CD4-positive, alpha-beta T cell treated with Interleukin-1 beta for 1 hour (primary cell): ENCODE results near the gene IRX1.

Experiments
- DNase-seq, 2 donors: peaks; one replicate each; pipeline ENCODE4 v3.0.0-alpha.2; 2020 to 2022

Gene IRX1

DNA sequence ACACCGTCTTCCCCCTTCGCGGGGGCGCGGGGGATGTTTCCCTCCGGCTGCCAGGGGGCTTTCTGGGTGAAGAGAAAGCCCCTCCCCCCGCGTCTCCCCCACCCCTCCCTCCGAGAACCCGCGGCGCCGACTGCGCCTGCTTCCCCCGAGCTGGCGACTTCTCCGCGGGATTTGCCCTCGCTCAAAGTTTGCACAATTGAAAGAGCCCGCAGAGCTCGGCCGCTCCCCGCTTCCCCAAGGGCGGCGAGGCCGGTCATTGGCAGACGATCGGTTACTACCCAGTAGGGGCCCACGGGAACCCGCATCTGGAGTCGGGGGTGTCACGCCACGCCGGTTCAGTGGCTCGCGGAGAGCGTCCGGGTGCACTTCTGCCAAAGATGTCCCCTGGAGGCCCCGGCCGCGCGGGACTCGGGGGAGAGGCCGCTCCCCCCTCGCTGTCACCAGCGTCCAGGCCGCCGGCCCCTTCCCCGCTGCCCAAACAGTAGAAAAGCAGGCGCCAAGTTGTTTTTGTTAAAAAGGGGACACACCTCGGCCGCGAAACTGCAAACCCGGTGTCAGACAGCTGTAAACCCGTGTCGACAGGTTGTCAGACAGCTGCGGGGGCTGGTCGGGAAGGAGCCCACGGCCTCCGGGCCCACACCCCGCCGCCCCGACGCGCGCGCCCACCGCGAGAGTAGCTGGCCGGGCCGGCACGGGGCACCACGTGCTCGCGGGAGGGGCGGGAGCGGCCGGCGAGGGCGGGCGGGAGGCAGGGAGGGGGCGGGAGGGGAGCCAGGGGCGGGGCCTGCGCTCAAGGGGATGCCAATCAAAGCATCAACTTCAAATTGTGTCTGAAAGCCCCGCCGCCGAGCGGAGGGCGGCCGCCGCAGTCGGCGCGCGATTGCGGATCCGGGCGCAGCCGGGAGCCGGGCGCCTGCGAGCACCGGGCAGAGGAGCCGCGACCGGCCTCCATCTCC, at the start of gene IRX1:
Gene IRX1 (plus strand): TSS at position 827 of the 956 bp plus-strand sequence. CDS start 274 bp downstream, outside the sequence.
- DNase-seq = no peak

DNA sequence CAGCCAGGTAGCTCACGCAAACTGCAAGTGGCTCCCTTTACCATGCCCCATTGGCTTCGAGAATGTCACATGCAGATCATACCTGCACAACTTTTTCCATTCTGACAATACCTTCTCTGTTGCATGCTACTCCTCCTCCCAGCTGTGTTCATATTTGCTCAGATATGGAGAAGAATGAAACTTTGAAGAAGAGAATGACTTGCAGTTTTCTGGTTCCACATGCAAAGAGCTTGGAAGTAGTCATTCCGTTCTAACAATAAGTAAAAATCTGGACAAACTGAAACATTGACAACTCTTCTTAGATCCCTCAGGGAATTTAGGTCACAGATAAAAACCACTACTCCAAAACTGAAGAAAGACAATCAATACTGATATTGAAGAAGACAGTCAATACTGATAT, 49.6 kb upstream of the IRX1 start:
- no peak for DNase-seq

DNA sequence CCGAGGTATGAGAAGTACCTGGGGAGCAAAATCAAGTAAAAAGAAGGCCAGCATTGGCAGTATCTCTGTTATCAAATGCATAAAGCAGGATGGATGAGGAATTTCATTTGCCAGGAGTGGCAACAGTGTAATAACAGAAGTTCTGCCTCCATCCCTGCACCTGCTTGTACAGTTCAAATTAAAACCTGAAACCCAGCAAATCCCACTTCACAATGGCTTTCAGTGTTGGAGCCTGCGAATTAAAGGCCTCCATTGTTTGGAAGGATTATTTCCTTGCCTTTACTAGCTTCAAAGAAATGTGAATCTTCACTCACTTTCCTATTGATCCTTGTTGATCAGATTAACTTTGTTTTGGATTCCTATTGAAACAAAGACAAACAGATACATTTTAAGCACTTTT, 31.5 kb upstream of the IRX1 start:
- DNase-seq = no peak

DNA sequence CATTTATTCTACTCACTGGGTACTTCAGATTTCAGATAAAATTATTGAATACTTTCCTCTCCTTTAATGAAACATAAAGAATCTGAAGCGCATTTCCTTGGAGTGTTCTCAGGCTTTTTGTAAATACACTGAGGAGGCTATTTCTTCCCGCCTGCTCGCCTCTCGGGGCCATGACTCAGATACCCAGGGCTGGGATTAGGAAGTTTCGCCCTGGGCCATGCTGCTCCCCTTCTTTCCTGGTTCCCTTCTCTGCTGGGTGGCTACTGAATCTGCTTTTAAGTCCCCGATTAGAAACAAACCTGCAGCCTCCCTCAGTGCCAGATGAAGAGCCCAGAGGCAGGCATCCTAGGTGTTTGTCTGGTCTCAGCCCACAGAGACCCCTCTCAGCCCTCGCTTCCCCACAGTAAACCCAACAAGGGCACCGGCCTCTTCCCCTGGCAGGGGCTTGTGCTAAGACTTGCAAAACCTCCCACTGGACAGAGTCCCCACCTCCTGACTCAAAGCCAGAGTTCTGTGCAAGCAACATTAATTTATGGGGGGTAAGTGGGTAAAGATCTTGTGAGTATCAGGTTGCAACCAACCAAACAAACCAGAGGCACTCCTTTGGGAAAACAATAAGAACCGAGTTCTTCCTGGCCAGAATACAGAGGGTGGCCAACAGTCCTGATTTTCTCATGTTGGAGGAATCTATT, 30.7 kb upstream of the IRX1 start:
- no peak for DNase-seq

DNA sequence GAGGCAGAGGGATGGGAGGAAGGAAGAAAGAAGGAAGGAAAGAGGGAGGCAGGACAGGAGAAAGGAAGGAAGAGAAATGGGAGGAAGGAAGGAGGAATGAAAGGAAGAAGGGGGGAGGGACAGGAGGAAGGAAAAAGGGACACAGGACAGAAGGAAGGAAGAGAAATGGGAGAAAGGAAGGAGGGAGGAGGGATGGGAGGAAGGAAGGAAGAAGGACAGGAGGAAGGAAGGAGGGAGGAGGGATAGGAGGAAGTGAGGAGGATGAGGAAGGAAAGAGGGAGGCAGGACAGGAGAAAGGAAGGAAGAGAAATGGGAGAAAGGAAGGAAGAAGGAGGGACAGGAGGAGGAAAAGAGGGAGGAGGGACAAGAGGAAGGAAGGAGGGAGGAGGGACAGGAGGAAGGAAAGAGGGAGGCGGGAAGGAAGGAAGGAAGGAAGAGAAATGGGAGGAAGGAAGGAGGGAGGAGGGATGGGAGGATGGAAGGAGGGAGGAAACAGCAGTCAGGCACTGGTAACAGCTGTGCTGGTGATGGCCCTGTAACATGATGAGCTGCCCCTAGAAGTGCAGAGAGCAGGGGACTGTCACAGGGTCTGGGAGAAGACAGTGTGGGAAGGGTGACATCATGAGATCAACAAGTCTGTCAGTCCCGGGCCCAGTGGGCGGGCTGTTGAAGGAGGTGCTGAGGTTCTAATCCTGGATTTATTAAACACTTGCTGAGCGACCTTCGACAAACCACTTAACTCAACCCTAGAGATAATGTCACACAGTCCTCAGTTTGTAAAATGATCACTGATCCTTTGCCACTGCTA, 10.7 kb upstream of the IRX1 start:
- no peak for DNase-seq

DNA sequence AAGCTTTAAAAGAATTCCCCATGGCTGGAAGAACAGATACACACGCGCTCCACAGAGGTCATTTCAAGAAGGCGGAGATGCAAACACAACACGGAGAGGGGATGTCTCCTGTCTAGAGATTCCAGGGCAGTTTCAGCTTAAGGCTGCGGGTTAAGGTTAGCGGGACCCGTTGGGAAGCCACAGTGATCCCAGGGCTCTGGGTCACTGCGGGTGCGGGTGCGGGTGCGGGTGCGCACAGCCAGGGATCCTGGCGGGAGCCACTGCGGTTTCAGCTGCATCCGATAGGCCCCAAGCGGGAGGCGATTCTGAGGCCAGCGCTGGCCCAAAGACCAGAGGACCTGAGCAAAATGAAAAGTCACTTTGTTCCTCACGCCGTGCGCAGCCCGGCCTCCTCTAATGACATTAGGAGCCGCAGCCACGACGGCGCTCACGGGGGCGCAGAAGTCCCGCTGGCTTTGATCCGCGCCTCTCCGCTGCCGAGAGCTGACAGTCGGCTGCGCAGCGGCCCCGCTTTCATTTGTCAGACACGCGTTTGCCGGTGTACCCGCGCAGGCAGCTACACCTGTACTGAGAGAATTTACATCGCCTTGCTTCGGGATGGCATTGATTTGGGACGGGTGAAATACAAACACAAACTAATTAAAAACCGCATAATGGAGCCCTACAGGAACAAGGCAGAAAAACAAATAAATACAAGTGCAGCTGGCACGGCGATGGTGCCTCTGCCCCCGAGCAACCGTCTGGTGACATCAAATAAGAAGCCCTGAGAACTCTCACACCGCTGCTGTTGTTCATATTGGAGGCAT, 5.3 kb upstream of the IRX1 start:
- no peak for DNase-seq

DNA sequence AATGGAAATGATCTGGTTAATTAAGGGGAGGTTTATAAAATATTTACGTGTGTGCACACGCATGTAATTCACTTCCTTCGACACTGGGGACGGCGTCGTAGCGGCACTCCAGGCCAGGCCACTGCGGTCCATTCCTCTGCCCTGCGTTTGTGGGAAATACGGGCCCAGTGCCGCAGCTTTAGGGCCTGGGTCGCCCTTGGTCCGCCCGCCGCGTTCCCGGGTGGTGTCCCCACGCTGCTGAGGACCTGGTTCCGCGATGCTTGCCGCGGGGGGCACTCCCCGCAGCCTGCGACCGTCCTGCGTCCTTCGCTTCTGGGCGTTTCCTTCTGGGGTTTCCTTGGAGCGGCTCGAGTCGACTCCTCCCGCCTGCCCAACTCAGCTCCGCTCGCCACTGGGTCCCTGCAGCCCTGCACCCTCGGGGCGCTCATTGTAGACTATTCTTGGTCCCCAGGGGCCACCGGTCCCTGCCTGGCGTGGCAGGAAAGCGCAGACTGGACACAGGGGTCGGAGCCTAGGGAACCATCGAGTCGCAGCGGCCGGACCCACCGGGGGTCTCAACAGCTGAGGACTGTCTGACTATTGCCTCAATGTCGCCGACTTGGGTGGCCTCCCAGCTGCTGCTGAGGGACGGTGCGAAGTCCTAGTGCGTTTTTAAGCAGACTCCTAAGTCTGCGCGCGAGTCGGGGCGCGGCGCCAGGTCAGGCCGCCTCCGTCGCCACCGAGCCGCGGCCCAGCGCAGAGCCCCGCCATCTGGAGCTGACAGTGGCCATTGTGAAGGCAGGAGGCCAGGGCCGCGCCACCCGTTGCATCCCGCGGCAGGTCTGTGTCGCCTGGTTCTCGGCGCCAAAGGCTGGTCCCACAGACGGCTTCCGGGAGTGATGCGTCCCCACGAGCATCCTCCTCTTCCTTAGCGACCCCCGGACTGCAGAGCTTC, 4.4 kb upstream of the IRX1 start:
- DNase-seq = no peak

DNA sequence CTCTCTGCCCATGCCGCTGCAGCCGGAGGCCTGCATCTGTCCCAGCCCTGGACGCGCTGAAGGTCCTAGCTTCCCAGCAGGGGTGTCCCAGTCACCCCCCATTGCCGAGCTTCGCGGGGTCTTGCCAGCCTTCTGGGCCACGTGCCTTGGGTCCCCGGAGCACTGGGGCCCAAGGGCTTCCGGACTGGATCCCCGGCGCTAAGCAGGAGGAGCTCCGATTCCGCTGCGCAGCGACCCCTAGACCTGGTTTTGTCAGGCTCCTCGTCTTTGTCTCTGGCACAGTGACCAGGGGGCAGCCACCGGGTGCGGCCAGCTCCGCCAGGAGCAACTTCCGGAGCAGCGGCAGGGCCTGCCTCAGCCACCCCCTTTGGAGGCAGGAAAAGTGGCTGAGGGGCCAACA, 3.3 kb upstream of the IRX1 start:
- no peak for DNase-seq

DNA sequence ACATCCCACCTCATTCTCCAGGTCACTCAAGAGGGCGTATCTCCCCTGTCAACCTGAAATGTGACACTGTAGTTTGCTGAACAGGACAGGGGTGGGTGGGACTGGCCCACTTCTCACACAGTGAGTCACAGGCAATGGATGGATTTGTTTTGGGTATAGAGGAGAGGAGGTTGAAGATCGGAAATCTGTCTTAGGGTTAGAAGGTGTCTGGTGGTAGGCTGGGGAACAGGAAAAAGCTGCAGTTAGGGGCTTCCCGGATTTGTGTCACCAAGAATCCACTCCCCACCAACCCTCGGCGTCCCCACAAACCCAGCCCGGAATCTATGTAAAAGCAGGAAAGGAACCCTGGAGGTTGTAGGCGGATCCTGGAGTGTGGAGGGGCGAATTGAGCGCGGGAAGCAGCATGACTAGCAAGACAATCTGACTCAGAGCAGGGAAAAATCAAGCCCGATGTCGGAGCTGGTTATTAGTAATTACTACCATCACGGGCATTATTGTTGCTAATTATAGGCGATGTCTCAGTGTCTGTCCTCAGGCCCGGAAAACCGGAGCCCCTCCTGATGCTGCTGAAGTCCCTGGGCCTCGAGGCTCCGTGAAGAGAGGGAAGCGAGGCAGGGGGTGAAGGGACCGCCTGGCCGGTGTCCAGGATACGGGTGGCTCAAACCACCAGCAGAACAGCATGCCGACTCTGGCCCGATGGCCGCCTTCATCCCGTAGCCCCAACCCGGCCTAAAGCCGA, 1.7 kb upstream of the IRX1 start:
- no peak for DNase-seq

DNA sequence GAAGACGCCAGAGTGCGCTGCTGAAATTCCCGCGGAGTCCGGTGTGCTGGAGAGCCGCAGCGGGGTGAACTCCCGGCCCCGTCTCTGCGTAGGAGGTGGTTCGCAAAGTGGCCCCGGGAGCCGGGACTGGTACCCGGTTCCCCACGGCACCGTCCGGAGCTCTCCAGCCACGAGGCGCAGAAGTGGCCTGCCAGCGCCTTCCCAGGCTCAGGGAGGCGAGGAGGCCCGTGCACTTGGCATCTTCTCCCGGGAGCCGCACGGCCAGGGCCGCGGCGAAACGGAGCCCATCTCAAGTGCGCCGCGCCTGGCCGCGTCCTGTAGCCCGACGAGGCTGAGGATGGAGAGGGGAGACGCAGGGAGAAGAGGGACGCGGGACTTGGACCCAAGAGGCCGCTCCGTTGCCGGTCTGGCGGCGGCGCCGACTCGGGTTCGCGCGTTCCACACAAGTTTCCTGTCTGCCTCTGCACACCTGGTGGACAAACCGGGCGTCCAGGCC, 1.1 kb upstream of the IRX1 start:
- DNase-seq = no peak

DNA sequence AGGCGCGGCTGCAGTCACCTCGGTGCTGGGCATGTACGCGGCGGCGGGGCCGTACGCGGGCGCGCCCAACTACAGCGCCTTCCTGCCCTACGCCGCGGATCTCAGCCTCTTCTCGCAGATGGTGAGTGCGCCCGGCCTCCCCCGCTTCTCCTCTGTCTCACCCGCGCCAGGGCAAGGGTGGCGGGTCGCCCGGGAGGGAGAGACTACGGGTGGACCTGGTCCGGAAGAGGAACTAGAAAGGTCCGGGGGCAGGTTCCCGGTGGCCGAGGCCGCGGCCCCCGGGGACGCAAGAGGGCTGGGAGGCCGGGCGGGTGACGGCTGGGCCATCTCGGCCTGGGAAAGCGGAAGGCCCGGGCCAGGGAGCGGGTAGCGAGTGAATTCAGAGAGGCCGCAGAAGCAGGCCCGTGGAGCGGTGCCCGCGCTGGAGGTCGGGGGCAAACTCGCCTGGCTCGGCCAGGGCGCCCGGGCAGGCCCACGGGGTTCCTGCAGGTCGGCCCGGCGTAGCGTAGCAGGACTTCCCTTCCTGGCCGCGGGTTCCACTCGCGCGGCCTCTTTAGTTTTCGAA, 711 bp downstream of the IRX1 start:
- DNase-seq = no peak

DNA sequence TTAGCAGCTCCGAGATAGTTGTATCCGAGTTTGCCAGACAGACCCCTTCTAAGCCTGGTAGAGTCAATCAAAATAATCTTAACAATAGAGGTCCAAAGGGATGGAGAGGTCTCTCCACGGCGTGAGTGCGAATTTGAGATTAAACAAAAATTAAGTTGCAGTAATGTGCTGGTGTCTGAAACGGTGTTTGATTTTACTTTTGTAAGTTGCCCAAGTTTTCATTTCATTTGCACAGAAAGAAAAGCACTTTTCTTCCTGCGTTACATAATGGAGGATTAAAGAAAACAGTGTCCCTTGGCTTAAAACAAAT, 1.2 kb downstream of the IRX1 start:
- no peak for DNase-seq

DNA sequence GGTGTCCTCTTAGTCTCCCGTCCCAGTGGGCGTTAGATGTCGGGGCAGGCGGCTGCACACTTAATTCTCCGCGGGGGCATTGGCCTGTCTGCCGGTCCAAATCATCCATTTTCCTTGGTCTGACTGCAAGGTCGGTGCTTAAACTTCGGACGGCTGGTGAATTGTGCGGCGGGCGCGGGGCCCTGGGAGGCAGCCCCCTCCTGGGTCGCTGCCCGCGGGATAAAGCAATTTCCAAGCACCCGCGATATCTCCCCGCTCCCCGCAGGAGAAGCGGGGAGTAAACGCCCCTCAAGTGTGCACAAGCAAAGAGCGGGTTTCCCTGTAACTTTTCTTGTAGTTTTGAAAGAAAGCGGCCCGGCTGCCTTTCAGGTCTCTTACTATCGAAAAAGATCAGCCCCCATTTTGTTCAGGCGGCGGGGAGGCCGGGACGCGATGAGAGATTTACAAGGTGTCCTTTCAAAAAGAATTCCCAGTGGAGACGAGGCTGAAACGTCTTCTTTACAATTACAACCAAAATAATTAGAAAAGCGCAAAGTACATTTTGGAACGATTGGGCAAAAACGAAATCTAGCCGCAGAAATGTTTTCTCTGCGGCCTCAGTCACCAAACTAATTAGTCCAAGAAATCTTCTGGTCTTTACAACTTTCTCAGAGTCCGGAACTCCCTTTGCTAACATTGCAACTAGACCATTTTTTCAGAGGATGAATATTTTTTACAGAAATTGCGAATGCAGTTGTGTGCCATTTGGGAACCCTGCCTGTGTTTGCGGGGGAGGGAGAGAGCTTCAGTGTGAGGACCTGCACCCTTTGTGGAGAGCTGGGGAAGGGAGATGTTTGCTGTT, 1.8 kb downstream of the IRX1 start:
- no peak for DNase-seq

DNA sequence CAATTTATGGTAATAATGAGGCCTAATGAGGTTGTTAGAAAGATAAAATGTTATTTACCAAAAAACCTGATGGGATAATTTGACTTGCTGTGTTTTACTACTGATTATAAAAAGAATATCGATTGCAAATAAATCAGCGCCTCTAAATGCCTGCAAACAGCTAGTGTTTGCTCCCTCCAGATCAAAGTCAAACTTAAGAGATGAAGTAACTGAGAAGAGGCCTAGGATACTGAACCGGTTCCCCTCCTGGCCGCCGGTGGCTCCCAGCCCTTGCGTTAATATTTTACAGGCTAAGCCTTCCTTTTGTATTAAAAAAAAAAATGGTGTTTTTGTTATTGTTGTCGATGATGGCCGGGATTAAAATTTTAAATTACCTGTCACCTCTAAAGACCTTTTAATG, 2.6 kb downstream of the IRX1 start:
- DNase-seq = no peak

DNA sequence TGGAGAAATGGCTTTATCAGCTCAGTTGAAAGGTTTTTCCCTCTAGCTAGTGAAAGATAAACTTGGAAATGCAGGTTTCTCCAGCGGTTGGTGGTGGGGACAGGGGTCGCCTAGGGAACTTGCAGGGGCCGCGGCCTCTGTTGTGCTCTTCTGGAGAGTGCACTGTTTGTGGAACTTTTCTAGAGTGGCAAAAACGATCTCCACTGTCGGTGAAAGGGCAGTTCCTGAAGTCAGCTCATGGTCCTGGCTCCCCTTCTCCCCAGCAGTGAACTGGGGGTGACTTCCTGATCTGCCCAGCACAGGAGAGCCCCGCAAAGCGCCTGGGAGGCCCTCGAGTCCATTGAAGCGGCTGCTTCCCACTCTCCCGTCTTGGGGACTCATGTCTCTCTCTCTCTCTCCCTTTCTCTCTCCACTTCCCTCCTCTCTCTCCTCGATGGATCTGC, 3.2 kb downstream of the IRX1 start:
- DNase-seq = no peak

DNA sequence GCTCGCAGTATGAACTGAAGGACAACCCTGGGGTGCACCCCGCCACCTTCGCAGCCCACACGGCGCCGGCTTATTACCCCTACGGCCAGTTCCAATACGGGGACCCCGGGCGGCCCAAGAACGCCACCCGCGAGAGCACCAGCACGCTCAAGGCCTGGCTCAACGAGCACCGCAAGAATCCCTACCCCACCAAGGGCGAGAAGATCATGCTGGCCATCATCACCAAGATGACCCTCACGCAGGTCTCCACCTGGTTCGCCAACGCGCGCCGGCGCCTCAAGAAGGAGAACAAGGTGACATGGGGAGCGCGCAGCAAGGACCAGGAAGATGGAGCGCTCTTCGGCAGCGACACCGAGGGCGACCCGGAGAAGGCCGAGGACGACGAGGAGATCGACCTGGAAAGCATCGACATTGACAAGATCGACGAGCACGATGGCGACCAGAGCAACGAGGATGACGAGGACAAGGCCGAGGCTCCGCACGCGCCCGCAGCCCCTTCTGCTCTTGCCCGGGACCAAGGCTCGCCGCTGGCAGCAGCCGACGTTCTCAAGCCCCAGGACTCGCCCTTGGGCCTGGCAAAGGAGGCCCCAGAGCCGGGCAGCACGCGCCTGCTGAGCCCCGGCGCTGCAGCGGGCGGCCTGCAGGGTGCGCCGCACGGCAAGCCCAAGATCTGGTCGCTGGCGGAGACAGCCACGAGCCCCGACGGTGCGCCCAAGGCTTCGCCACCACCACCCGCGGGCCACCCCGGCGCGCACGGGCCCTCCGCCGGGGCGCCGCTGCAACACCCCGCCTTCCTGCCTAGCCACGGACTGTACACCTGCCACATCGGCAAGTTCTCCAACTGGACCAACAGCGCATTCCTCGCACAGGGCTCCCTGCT, 3.8 kb downstream of the IRX1 start:
- DNase-seq = no peak

DNA sequence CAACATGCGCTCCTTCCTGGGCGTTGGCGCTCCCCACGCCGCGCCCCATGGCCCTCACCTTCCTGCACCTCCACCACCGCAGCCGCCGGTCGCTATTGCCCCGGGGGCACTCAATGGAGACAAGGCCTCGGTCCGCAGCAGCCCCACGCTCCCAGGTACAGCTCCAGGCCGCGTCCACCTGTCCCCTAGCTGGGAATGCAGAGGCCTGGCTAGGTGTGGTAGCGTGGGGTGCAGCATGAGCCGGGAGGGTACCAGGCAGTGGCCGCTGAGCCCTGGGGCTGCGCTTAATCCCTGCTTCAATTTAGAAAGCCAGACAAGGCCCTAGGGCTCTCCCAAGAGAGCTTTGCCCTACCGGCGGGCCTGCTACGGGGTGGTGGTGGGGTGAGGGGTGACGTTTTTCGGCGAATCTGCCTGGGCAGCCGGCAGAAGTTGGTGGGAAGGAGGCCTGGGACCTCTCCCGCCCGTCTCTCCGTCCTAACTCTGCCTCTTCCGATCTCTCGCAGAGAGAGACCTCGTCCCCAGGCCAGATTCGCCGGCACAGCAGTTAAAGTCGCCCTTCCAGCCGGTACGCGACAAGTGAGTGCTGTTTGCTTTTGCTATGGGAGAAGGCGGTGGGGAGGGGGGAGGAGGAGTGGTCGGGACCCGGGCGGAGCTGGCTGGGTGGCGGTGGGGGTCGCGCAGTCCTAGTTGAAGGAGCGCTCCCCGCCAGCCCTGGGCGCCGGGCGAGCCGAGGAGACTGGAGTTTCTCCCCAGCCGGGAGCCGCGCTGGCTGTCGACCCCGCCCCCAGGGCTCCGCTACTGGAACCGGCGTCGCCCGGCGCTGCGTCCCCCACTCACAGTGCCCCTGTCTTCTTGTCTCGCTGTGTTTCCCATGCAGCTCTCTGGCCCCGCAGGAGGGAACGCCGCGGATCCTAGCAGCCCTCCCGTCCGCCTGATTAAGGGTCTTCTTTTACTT, 4.8 kb downstream of the IRX1 start:
- no peak for DNase-seq
